Measurements from ENCODE around the gene RALGAPA1. TPM values are rescaled to one million over a fixed set of nuclear protein-coding genes. Genes with fewer than 3 reads are reported as not detected.

RALGAPA1 gene
- total RNA-seq, 3 donors from 2014 or later (not counting 1 experiment from before 2014, with no cell fraction given) = 66.5 to 101 (median 90.7) TPM

- no peaks in the 10 kb centered on the region for H3K4me1 ChIP-seq (ENCODE audit: control insufficient read depth, insufficient read depth, low read length)
- ATAC-seq (no peak), DNase-seq (no peak)
- intact Hi-C loops (cut with micrococcal nuclease) = no loop called here
- no peak for TF ChIP-seq CTCF (IDR thresholded peaks at IDR 0.05)
- Mint-ChIP-seq H3K27ac (no peak overlapping the region), H3K4me1 (peaks cover 8 to 18% of the 10 kb centered on the region in 2 donors), H3K36me3 (no peaks in the 10 kb centered on the region), H3K27me3 (ENCODE audit: low read depth in 2 of 2) (no peaks in the 10 kb centered on the region), H3K9me3 (no peaks in the 10 kb centered on the region), H3K4me3 (no peak overlapping the region)
- H3K4me3 ChIP-seq (ENCODE audit: low read length) = no peak overlapping the region
- H3K27me3 ChIP-seq (ENCODE audit: control insufficient read depth, insufficient read depth, low read length) = no peaks in the 10 kb centered on the region
- no peaks in the 10 kb centered on the region for H3K9me3 ChIP-seq (ENCODE audit: control insufficient read depth, insufficient read depth, low read length)
- H3K36me3 ChIP-seq (ENCODE audit: control insufficient read depth, insufficient read depth, low read length) = no peaks in the 10 kb centered on the region
- H3K27ac ChIP-seq (ENCODE audit: low read length) = no peak overlapping the region
- 100% methylated on average over 1 of the region's 1 CpG for WGBS (ENCODE audit: insufficient coverage)
Measured at GRCh38 chr14:35695647-35696046, 113.4 kb downstream of the RALGAPA1 start.

DNA sequence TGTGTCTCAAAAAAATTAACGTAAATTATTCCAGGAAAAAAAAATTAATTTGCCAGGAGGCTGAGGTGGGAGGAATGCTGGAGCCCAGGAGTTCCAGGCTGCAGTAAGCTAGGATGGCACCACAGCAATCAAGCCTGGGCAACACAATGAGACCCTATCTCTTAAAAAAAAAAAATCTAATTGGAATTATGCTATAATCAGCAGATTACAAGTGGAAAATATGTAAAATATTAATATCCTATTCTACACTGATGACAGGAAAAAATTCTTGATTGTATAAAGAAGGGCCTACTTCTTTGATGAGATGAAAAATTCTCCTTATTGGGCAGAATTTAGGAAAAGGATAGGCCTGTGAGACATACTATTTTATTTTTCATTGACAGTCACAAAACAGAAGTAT lies 114.0 kb downstream of the RALGAPA1 start:
- Histone ChIP-seq H3K27ac (ENCODE audit: low read length) (no peak overlapping the region), H3K27me3 (ENCODE audit: control insufficient read depth, insufficient read depth, low read length) (no peaks in the 10 kb centered on the region), H3K4me3 (ENCODE audit: low read length) (no peak overlapping the region), H3K36me3 (ENCODE audit: control insufficient read depth, insufficient read depth, low read length) (no peaks in the 10 kb centered on the region), H3K4me1 (ENCODE audit: control insufficient read depth, insufficient read depth, low read length) (no peaks in the 10 kb centered on the region), H3K9me3 (ENCODE audit: control insufficient read depth, insufficient read depth, low read length) (no peaks in the 10 kb centered on the region)
- Mint-ChIP-seq H3K9me3 (no peaks in the 10 kb centered on the region), H3K27ac (no peak overlapping the region), H3K36me3 (no peaks in the 10 kb centered on the region), H3K27me3 (ENCODE audit: low read depth in 2 of 2) (no peaks in the 10 kb centered on the region), H3K4me1 (peaks cover 8 to 18% of the 10 kb centered on the region in 2 donors), H3K4me3 (no peak overlapping the region)
- no peak for TF ChIP-seq CTCF (IDR thresholded peaks at IDR 0.05)
- intact Hi-C loops (cut with micrococcal nuclease) = no loop called here
- ATAC-seq = no peak
- DNase-seq = no peak
- 100% methylated on average over 1 of the region's 1 CpG for WGBS (ENCODE audit: insufficient coverage)

- Histone ChIP-seq H3K27ac (ENCODE audit: low read length) (no peak overlapping the region), H3K36me3 (ENCODE audit: control insufficient read depth, insufficient read depth, low read length) (peaks cover 19% of the 10 kb centered on the region), H3K4me1 (ENCODE audit: control insufficient read depth, insufficient read depth, low read length) (no peaks in the 10 kb centered on the region), H3K4me3 (ENCODE audit: low read length) (no peak overlapping the region), H3K27me3 (ENCODE audit: control insufficient read depth, insufficient read depth, low read length) (no peaks in the 10 kb centered on the region), H3K9me3 (ENCODE audit: control insufficient read depth, insufficient read depth, low read length) (no peaks in the 10 kb centered on the region)
- Mint-ChIP-seq H3K4me3 (no peak overlapping the region), H3K9me3 (no peaks in the 10 kb centered on the region), H3K27me3 (ENCODE audit: low read depth in 2 of 2) (no peaks in the 10 kb centered on the region), H3K36me3 (peaks cover 15% of the 10 kb centered on the region), H3K27ac (no peak overlapping the region), H3K4me1 (no peaks in the 10 kb centered on the region)
- DNase-seq (peak in 1 of 2 donors; percentile 7), ATAC-seq (peak in 1 of 3 donors; percentile 7)
- WGBS (ENCODE audit: insufficient coverage) = 56% methylated on average over 3 of the region's 3 CpGs
- no peak for TF ChIP-seq CTCF (IDR thresholded peaks at IDR 0.05)
- intact Hi-C loops (cut with micrococcal nuclease) = no loop called here
Measured at GRCh38 chr14:35689000-35689460, 120.1 kb downstream of the RALGAPA1 start.

GRCh38 chr14:35688126-35688826 lies 120.8 kb downstream of the RALGAPA1 start:
- TF ChIP-seq CTCF (IDR thresholded peaks at IDR 0.05) = no peak
- Histone ChIP-seq H3K27me3 (ENCODE audit: control insufficient read depth, insufficient read depth, low read length) (no peaks in the 10 kb centered on the region), H3K4me3 (ENCODE audit: low read length) (no peak overlapping the region), H3K4me1 (ENCODE audit: control insufficient read depth, insufficient read depth, low read length) (no peaks in the 10 kb centered on the region), H3K9me3 (ENCODE audit: control insufficient read depth, insufficient read depth, low read length) (no peaks in the 10 kb centered on the region), H3K36me3 (ENCODE audit: control insufficient read depth, insufficient read depth, low read length) (peaks cover 25% of the 10 kb centered on the region), H3K27ac (ENCODE audit: low read length) (no peak overlapping the region)
- no peaks in the 10 kb centered on the region for H3K9me3 Mint-ChIP-seq
- ATAC-seq = no peak
- peaks cover 15% of the 10 kb centered on the region for H3K36me3 Mint-ChIP-seq
- H3K4me1 Mint-ChIP-seq = no peaks in the 10 kb centered on the region
- WGBS (ENCODE audit: insufficient coverage) = 96% methylated on average over 6 of the region's 6 CpGs
- H3K4me3 Mint-ChIP-seq = no peak overlapping the region
- no peak for DNase-seq
- no peak overlapping the region for H3K27ac Mint-ChIP-seq
- intact Hi-C loops (cut with micrococcal nuclease) = no loop called here
- no peaks in the 10 kb centered on the region for H3K27me3 Mint-ChIP-seq (ENCODE audit: low read depth in 2 of 2)

All from natural killer cell (primary cell).